GM21360 (cell line): ENCODE data around the gene HECW1.
"Not testable (repeated sequence)": the region's sequence is repeated elsewhere in the genome, so short reads cannot be mapped to it uniquely, and the experiment has no call there.

Experiments
- ATAC-seq: cut with Tn5 transposase; IDR thresholded peaks from one replicate; pipeline ENCODE4 v1.9.1; 2021; ENCODE audit warnings: mild to moderate bottlenecking, moderate library complexity; ENCODE audit not compliant: unreplicated experiment

Gene HECW1

DNA sequence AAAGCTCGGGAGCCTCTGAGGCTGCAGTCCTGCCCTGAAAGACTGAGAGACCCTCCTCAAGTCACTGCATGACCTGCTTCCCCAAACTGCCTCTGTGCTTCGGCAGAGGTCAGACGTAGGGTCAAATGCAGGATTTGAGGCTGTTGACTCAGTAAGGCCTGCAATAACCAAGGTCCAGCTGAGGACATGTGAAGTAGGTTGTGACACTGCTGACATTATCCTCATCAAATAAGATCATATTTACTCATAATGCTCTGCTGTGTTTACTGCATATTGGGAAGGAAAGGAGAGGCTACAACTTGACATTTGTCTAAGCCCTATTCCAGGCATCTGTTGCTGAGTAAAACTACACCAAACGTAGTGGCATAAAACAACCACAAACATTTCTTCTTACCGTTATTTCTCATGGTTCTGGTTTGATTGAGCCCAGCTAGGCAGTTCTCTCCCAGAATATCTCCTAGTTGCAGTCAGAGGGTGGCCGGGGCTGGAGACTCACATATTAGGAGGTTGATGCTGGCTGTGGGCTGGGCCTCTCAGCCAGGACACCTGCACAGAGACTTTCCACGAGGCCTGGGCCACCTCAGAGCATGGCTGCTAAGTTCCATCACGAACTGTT is 348.4 kb downstream of the HECW1 start:
- ATAC-seq = no peak

DNA sequence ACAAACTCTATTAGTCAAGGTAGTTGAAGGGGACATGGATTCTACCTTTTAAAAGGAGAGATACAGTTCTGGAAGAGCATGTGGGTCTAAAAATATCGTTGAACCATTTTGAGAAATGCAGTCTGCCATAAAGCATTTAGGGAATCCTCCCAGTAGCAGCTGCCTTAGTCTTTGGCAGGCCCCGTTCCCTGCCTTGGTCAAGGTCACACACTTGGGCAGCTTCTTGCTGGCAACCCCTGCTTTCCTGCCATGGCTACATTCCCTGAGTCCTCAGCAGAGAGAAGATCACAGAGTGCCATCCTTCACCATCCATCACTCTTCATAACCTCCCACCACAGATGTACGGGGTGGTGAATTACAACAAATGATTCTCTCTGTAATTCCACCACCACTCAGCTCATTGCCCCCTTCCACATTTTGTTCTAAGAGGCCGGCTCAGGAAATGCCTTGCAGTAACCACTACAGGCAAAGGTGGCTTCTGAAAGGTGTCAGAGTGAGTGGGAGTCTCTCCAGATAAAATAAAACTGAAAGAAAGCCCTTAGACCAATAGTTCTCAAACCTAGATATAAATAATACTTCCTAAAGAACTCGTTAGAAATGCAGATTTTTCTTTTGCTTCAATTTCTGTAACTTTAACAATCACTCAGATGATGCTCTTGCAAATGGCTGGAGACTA is 349.0 kb downstream of the HECW1 start:
- ATAC-seq = no peak

DNA sequence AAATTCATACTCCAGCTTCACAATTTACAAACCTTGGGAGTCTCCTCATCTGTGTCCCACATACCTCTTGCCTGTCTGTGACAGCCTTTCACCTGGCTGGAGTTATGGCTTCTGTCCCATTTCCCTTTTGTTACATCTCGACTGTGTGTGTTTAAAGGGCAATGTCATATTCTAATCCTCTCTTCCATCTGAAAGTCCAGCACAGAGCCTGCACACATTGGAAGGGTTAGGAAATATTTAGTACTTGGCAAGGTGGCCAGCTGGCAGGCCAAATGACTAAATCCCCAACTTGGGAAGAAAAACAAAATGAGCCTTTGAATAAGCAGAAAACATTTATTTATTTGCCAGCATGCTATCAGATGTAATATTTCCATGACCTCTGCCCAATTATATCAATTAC is 350.4 kb downstream of the HECW1 start:
- ATAC-seq = no peak

DNA sequence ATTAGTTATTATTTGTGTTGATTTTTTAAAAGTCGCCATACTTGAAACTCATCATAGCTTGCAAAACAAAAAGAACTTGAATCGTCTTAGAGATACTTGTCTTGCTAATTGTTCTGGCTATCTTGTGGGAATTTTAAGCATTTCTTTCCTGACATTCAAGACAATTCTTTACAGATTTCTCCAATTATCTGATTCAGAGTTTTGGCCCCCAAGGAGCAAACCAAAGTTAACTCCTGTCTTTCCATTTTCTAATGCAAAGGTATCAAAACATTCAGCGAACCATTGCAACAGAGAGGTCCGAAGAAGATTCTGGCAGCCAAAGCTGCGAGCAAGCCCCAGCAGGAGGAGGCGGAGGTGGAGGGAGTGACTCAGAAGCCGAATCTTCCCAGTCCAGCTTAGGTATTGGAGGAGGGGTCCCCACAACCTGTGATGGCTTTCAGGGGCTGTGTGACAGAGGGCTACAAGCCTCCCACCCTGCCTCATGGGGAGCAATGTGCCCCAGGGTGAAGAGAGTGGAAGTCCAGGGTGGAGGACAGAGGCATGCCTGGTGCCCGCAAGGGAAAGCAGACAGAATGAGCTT is 351.0 kb downstream of the HECW1 start:
- ATAC-seq = no peak

DNA sequence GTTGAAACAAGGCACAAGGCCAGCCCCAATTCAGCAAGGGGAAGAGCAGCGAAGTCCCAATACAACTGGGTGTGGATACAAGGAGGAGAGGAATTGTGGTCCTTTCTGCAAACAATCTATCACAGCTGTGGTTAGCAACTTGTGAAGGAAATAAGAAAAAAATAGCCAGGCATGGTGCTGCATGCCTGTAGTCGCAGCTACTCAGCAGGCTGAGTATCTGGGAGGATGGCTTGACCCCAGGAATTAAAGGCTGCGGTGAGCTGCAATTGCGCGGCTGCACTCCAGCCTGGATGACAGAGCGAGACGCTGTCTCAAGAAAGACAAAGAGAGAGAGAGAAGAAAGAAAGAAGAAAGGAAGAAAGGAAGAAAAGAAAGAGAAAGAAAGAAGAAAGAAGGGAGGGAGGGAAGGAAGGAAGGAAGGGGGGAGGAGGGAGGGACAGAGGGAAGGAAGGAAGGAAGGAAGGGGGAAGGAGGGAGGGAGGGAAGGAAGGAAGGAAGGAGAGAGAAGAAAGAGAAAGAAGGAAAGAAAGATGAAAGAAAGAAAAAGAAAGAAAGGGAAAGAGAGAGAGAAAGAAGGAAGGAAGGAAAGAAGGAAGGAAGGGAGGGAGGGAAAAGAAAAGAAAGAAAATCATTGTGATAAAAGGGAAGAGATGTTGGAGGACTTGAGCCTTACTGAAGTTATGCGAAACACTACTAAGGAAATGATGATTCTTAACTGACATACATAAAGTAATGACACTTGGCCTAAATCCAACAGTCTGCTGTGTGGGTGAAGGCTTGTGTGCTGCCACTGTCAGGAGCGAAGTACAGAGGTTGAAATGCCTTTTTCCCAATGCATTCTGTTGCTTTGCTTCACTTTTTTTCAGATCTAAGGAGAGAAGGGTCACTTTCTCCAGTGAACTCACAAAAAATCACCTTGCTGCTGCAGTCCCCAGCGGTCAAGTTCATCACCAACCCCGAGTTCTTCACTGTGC is 353.4 kb downstream of the HECW1 start:
- no peak for ATAC-seq

DNA sequence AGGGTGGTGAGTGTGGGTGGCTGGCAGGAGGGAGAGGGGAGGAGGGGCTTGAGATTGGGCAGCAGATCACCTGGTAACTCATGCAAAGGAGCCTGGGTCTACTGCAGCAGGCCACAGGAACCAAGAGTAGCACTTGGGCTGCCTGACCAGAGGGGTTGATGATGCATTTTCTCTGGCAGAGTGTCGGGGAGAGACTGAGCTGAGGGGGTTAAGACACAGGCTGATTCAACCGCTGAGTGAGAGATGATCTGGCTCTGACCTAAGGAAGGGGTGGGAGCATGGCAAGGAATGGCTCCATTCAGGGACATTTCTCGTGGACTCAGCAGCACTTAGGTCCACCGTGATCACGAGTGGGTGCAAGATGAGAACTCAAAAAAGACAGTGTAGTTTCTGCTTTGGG is 355.0 kb downstream of the HECW1 start:
- no peak for ATAC-seq

DNA sequence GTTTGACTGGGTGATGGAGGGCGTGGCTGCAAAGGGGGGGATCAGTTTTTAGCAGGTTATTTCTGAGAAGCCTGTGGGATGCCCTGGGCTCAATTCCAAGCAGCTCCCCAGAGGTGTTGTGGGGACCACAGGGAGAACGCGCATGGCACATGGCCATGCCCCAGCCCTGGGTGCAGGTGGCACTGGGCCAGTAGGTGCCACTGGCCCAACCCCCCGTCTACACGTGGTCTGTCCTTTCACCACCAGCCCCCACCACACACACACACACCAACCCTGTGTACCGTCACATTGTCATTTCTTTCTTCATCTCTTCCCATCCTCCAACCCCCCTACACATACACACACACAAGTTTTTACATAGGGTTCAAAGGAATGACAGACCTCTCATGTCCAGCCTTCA is 355.4 kb downstream of the HECW1 start:
- ATAC-seq = no peak

DNA sequence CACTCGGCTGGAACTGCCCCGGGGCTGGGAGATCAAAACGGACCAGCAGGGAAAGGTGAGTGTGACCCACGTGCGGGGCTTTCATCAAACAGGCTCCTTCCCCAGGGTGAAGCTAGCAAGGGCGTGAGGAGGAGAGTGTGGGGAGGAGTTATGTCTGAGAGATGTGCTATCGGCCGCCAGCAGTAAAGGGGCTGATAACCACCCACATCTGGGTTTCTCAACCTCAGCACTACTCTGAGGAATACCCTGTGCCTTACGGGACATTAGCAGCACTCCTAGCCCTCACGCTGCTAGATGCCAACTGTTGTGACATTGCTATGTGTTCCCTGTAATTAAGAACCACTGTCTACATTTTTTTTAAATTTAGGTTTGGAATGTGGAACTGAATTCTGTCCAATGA is 356.6 kb downstream of the HECW1 start:
- no peak for ATAC-seq

DNA sequence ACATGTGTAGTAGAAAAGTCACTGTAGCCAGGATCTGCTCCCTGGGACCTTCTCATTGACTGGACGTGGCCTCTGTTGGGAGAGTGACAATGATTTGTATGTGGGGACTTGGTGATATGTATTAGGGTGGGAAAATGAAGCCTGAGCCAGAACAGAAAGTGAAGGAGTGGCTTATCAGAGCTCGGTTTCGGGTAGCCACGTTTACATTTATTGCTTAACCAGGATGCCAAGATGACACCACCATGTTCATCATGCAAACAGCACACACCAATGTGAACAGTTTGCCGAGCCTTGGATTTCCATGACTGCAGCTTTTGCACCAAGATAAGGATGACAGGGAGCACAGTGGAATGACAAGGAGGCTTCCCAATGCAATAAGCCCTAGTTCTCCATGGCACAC is 357.7 kb downstream of the HECW1 start:
- ATAC-seq = no peak

DNA sequence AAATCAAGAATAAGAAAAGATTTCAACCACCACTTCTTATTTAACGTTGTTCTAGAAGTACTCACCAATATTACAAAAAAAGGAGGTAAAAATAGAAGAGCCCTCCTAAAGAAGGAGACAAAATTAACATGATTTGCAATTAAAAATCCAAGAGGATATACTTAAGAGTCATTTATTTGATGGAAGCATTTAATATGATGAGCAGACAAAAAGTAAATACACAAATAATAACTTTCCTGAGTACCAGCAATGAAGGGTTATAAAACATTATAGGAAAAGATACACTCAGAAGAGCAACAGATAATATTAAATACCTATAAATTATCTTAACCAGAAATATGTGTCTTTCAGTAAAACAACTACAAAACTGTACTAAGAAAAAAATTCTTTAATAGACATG is 363.5 kb downstream of the HECW1 start:
- ATAC-seq = no peak

DNA sequence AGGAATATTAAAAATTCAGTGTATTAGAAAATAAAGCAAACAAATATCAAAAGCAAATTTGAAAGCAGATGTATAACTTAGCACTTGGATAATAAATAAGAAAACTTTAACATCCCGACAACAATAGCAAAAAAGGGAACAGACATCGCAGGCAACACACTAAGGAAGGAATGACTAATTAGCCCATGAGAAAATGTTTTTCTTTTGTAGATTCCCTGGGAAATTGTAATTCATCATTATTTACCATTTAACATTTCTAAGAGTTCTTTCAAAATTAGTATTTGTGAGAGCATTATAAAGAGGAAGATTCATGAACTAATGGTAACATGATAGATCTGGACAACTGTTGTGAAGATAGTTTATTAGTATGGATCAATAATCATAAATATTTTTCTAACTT is 364.4 kb downstream of the HECW1 start:
- no peak for ATAC-seq

DNA sequence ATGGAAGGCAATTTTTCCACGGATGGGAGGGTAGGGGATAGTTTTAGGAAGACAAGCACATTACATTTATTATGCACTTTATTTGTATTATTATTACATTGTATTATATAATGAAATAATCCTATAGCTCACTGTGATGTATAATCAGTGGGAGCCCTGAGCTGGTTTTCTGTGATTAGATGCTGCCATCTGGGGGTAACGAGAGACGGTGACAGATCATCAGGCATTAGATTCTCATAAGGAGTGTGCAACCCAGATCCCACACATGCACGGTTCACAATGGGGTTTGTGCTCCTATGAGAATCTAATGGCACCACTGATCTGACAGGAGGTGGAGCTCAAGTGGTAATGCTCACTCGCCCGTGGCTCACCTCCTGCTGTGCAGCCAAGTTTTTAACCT is 366.6 kb downstream of the HECW1 start:
- no peak for ATAC-seq

DNA sequence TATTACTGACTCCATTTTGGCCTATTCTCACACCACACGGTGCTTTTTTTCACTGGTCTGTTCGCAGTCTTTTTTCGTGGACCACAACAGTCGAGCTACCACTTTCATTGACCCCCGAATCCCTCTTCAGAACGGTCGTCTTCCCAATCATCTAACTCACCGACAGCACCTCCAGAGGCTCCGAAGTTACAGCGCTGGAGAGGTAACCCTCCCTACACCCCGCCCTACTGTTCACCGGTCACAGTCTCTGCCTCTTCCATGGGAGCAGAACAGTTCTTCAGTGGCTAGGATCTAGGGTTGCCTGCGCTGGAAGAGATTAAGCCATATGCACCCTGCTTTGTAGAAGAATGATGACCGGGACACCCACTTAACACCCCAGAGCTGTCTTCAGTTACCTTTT is 367.1 kb downstream of the HECW1 start:
- ATAC-seq = no peak

DNA sequence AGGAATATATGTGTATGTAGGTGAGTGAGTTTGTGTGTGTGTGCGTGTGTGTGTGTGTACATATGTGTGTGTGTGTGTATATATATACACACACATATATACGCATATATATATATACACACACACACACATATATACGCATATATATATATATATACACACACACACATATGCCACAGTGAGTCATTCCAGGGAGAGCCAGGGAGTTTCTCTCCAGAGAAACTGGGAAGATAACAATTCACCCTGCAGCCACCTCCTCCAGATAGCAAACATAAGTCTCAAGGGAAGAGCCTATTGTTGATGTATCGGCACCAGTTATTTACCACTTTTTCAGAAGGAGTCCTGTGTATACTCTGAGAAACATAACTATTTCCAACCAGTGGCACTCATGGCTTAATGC is 368.1 kb downstream of the HECW1 start:
- ATAC-seq = no peak

DNA sequence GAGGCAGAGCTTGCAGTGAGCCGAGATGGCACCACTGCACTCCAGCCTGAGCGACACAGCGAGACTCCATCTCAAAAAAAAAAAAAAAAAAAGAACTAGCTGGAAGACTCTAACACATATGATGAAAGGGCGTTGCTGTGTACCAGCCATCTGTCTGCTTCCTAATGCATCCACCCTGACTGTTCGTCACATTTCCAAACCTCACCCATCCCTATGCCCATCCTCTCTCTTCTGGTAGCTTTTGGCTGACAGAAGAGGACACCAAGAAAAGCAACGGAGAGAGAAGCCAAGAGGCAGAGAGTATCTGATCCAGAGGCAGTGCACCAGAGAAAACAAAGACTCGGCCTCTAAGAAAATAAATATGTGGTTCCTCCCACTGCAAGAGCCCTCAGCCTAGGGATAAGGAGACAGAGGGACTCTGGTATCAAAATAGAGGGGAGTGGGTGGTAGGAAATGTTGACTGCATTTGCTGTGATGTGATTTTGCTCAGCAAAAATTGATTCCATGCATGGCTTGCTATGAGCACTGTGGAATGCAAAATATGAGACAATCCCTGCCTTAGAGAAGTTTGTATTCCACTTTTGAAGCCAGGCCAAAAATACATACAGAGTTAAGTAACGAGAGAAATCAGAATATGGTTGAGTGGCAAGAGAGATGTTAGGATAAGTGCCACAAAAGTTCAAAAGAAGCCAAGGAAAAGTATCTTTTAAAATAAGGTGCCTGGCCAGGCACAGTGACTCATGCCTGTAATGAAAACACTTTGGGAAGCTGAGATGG is 369.6 kb downstream of the HECW1 start:
- no peak for ATAC-seq

DNA sequence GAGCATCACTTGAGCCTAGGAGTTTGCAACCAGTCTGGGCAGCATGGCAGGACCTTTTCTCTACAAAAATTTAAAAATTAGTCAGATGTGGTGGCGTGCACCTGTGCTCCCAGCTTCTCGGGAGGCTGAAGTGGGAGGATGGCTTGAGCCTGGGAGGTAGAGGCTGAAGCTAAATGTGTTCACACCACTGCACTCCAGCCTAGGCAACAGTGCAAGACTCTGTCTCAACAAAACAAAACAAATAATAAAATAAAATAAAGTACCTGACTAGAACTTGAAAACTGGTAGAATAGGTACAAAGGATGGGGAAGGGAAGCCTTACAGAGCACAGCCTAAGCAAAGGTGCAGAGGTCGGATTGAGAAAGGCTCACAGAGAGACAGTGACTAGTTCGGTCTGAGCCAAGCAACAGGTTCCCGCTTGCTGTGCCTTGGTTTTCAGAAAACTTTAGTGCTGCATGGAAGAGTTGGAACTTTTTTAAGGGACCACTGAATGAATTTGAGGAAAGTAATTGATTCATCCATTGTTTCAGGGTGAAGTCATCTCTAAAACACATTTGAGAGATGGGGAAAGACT is 370.3 kb downstream of the HECW1 start:
- ATAC-seq = no peak

DNA sequence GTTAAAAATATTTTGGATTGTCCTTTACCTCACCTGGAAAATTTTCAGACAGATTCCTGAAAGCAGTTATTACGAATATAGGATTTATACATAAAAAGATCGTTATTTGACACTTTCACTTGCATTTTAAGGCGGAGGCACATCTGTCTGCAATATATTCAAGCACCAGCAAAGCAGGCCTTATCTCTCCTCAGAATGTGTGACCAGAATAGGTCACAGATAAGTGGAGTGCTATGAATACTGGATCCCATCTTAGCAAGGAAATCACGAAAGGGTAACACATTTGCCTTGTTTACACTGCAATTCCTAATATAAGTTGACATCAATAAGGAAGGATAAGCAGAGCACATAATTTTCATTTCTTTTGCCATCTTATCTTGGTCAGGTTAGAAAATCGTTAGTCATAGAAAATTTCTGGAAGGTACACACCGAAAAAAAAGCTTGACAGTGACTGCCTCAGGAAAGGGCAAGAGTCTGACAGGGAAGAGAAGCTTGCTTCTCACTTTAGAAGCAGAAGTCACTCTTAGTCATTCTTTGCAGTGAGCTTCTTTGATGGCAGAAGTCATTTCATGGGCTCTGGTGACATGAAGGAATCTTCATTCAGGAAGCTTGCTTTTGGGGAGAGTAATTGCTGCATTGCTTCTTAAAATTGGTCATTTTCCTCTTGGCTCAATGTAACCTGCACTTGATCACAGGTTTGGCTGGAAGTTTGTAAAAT is 372.4 kb downstream of the HECW1 start:
- ATAC-seq = no peak

DNA sequence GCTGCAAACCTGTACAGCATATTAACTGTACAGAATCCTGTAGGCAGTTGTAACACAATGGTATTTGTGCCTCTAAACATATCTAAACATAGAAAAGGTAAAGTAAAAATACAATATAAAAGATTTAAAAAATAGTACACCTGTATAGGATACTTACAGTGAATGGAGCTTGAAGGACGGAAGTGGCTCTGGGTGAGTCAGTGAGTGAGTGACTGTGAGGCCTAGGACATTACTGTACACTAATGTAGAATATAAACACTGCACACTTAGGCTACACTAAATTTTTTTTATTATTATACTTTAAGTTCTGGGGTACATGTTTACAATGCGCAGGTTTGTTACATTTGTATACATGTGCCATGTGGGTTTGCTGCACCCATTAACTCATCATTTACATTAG is 373.1 kb downstream of the HECW1 start:
- ATAC-seq = no peak

DNA sequence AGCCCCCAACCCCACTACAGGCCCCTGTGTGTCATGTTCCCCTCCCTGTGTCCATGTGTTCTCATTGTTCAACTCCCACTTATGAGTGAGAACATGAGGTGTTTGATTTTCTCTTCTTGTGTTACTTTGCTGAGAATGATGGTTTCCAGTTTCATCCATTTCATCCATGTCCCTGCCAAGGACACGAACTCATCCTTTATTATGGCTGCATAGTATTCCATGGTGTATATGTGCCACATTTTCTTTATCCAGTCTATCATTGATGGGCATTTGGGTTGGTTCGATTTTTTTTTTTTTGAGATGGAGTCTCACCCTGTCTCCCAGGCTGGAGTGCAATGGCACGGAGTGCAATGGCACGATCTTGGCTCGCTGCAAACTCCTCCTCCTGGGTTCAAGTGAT is 373.6 kb downstream of the HECW1 start:
- not testable (repeated sequence) for ATAC-seq

DNA sequence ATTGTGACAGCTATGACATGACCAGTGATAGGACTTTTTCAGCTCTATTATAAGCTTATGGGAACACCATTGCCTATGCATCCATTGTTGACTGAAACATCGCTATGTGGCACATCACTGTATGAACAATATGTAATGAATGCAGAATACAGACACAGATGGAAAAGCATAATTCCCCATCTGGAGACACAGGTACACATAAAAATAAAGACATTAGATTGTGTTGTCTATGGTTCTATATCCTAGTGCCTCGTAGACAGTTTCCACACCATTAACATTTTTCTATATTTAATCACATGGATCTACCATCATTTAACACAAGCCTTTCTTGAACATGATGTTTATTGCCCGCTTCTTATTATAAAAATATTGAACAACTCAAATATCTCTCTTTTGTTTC is 374.2 kb downstream of the HECW1 start:
- ATAC-seq = no peak
